Tibial nerve (tissue), 3 donors: Measurements from ENCODE around the gene NSDHL.

Experiments used
- CTCF ChIP-seq, 5 experiments: fragments of 200-600 bp in 3 of 5; fragments of 450-650 bp in 2 of 5; sonication (generic) in 3 of 5; IDR thresholded peaks; one replicate each; pipeline ENCODE4 v1.5.1; 2016 to 2019; ENCODE audit warnings: antibody characterized with exemption in 5 of 5, mild to moderate bottlenecking in 3 of 5, moderate library complexity in 2 of 5
- POLR2A ChIP-seq, 2 donors: fragments of 450-650 bp; IDR thresholded peaks; one replicate each; pipeline ENCODE4 v1.6.1; 2017; ENCODE audit warnings: antibody characterized with exemption in 2 of 2, mild to moderate bottlenecking in 2 of 2, moderate library complexity in 2 of 2

- TF ChIP-seq CTCF (IDR thresholded peaks at IDR 0.05) (no peak), POLR2A (IDR thresholded peaks at IDR 0.05) (no peak)
These were observed 87.1 kb downstream of the NSDHL start for GRCh38 chrX:152917656-152918579.
